EL (cell line): Measurements from ENCODE around the gene DCLRE1C.
"Not testable (repeated sequence)": the region's sequence is repeated elsewhere in the genome, so short reads cannot be mapped to it uniquely, and the experiment has no call there.

Experiments used
- DNase-seq: peaks from one replicate; pipeline ENCODE4 v3.0.0-alpha.2; 2016

The DCLRE1C gene

DNA sequence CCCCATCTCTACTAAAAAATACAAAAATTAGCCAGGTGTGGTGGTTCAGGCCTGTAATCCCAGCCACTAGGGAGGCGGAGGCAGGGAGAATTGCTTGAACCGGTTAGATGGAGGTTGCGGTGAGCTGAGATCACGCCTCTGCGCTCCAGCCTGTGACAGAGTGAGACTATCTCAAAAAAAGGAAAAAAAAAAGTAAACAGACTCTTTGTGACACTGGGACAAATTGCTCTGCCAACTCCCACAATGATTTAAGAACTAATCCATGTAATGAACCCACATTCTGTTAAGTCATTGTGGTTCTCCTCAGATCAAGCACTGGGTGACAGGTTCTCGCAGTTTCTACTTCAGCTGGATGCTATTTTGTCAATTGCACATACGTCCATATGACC lies 11.0 kb downstream of the DCLRE1C start:
- not testable (repeated sequence) for DNase-seq

GRCh38 chr10:14942147-14942949 lies 11.5 kb downstream of the DCLRE1C start:
- DNase-seq: not testable (repeated sequence)

DNA sequence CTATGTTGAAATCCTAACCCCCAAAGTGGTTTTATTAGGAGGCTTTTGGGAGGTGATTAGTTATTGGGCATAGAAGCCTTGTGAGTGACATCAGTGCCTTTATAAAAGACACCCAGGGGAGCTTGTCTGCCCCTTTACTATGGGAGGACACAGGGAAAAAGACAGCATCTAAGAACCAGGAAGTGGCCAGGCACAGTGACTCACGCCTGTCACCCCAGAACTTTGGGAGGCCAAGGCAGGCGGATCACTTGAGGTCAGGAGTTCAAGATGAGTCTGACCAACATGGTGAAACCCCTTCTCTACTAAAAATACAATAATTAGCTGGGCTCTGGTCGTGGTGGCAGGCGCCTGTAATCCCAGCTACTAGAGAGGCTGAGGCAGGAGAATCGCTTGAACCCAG lies 14.9 kb downstream of the DCLRE1C start:
- DNase-seq: peak; percentile 67

GRCh38 chr10:14936584-14936983 lies 17.3 kb downstream of the DCLRE1C start:
- no peak for DNase-seq

DNA sequence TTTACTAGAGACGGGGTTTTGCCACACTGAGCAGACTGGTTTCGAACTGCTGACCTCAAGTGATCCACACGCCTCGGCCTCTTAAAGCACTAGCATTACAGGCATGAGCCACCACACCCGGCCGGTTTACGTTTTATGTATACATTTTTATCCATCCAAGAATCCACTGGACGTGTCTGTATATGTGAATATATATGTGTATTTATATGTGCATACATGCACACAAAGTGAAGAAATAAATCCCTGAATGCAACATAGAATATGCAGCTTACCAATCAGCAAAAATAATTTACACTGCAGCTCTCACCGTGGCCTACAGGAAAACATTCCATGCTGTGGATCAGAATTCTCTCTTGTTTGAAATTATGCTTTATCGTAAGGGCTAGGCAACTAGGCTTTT lies 23.3 kb downstream of the DCLRE1C start:
- no peak for DNase-seq

DNA sequence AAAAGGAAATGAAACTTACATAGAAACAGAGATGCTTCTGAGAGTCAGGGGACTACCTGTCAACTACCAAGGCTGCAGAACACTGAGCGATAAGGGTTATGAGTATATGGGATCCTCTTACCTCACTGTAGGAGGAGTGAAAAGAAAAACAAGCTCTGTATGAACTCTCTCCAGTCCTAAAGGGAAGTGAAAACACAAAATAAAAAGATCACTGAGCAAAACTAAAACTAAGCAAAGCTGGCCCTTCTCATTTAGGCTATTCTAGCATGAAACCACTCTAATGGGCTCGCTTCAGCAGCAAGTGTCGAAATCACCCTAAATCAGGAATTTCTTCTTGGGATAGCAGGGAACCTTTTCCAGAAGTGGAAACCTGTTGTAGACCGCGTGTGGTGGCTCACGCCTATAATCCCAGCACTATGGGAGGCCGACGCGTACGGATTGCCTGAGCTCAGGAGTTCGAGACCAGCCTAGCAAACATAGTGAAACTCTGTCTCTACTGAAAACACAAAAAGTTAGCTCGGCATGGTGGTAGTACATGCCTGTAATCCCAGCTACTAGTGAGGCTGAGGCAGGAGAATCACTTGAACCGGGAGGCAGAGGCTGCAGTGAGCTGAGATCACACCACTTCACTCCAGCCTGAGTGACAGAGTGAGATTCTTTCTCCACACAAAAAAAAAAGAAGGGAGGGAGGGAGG lies 27.0 kb downstream of the DCLRE1C start:
- no peak for DNase-seq

DNA sequence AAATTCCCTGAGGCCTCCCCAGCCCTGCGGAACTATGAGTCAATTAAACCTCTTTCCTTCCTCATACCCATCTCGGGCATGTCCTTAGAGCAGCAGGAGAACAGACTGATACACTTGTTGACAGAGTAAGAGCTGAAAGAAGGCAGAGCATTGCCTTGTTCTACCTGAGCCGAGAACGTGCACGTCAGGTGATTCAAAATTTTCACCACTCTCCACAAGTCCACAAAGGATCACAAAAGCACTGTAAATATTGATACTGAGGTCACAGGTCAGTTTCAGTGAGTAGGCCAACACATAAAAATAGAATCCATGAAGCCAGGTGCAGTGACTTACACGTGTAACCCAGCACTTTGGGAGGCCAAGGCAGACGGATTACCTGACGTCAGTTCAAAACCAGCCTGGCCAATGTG lies 27.8 kb downstream of the DCLRE1C start:
- no peak for DNase-seq

DNA sequence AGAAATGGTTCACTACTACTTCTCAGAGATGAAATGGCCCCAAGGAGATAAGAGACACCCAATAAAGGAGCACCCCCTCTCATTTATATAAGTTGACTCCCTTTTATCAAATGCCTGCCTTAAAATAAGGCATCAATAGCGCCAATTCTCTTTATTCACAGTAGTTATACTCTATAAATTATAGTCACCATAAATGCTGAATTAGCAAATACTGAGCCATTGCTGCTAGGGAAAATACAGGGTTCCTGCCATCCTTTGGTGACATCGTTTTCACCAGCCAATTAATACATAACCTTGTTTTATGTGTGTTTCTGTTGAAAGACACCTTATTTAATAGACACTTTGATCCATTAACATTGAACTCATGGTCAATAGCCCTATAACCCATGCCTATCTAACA lies 28.6 kb downstream of the DCLRE1C start:
- no peak for DNase-seq

- no peak for DNase-seq
Observed at GRCh38 chr10:14924013-14924412, 29.9 kb downstream of the DCLRE1C start.

GRCh38 chr10:14918964-14919363 lies 34.9 kb downstream of the DCLRE1C start:
- DNase-seq: no peak

DNA sequence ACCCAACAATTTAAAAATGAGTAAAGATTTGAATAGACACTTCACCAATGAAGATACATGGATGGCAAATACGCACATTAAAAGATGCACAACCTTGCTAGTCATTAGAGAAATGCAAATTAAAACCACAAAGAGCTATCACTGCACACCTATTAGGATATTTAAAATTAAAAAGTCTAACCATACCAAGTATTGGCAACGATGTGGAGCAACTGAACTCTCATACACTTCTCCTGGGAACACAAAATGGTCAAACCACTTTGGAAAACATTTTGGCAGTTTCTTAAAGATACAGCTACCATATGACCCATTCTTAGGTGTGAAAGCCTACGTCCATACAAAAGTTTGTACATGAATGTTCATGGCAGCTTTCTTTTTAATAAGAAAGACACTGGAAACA lies 36.1 kb downstream of the DCLRE1C start:
- DNase-seq: no peak

GRCh38 chr10:14916600-14916999 lies 37.3 kb downstream of the DCLRE1C start:
- DNase-seq: no peak

DNA sequence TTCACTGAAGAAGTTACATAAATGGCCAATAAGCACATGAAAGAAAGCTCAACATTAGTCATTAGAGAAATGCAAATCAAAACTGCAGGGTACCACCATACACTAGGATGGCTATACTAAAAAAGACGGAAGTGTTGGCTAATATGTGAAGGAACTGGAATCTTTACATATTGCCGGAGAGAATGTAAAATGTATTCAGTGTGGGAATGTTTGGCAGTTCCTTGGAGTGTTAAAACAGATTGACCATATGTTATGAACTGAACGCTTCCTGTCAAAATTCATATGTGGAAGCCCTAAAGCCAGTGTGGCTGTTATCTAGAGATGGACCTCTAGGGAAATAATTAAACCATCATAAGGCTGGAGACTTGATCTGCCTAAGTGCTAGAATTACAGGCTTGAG lies 42.1 kb downstream of the DCLRE1C start:
- DNase-seq: no peak

- no peak for DNase-seq
Observed at GRCh38 chr10:14910953-14911352, 42.9 kb downstream of the DCLRE1C start.

GRCh38 chr10:14909101-14909500 lies 44.8 kb downstream of the DCLRE1C start:
- no peak for DNase-seq

DNA sequence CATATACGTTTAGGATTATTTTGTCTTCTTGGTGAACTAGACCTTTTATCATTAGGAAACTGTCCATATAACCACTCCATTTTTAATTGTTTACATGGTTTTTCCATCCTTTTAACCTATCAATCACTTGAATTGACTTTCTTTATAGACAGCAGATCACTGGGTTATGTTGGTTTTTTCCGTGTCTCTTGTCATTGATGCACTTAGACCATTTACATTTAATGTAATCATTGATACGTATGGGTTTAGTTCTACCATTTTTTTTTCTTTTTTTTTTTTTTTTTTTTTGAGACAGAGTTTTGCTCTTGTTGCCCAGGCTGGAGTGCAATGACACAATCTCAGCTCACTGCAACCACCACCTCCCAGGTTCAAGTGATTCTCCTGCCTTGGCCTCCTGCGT lies 46.3 kb downstream of the DCLRE1C start:
- DNase-seq: not testable (repeated sequence)

- no peak for DNase-seq
Observed at GRCh38 chr10:14906765-14907164, 47.1 kb downstream of the DCLRE1C start.

- DNase-seq: no peak
Observed at GRCh38 chr10:14905890-14906289, 48.0 kb downstream of the DCLRE1C start.

DNA sequence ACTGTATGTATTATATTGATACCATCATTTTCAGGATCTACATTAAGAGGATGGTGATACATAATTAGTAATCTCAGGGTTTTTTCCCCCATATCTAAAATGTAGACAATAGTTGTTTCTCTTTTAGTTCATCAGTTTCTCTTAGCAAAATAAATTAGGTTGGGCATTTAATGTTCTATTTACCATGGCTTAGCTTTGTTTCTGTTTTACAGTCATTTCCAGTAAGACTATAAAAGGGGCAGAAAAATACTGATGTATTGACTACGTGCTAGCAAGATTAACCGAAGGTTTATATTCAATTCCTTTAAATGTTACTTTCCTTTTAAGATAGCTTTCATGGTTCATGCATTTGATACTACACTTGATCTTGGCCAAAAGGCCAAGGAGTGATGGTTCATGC lies 49.0 kb downstream of the DCLRE1C start:
- DNase-seq: no peak

DNA sequence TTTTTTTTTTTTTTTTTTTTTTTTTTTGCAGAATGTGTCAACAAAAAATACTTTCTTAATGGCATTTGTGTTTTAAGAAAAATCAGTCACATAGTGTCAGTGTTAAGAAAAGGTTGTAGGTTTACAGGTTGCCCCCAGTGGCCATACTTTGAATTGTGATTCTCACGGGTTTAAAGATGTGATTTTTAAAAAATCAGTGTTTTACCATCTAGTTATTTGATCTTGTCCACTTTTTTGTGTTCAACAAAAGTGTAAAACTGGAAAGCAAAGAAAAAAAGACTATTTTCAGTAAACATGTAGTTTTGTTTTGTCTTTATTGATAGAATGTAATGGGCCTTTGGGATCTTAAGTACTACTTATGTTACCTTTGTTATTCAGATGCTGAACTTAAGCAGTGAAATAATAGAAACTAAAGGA lies 49.6 kb downstream of the DCLRE1C start:
- DNase-seq: peak; percentile 20

- DNase-seq: no peak
Observed at GRCh38 chr10:14891151-14891550, 62.7 kb downstream of the DCLRE1C start.

DNA sequence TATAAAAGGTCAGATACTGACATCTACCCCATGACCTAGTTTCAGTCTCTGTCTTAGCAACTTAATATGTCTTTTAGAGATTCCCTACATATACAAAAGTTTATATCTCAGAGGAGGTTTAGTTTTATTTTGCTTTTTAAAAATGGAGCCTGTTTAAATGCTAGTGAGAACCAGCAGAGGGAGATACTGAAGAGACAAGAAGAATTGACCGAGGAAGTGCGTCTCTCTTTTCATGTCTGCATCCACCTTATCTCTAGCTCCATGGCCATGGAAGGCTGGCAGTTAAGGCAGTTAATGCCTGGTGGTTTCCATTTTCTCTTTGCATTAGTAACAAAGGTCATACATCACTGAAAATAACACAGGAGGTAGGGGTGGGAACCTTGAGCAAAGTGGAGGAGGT lies 64.6 kb downstream of the DCLRE1C start:
- DNase-seq: no peak

DNA sequence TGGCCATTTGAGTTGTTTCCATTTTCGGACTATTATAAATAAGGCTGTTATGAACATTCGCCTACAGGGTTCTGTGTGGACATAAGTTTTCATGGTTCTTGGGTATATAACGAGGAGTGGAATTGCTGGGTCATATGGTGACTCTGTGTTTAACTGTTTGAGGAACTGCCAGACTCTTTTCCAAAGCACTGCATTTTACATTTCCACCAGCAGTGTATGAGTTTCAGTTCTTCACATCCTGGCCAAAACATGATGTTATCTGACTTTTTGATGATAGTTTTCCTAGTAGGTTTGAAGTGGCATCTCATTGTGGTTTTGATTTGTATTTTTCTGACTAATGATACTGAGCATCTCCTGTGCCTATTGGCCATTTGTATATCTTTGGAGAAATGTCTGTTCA lies 69.8 kb downstream of the DCLRE1C start:
- no peak for DNase-seq

DNA sequence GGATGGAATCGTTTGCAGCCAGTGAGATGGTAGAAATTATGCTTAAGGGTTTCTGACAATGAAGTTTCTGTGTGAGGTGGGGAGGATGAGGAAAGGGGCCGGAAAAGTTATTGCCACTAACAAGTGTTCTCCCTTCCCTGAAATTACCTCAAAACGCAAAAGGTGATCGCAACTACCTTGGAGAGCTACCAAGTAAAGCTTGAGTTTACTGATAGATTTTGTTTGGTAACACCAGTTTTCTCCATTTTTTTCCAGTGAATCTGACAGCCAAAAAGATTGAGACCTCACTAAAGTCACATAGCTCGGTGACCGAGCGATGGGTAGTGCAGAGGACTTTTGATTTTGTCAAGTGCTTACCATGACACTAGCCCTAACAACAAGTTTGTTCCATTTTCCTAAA lies 73.7 kb downstream of the DCLRE1C start:
- peak; percentile 6 for DNase-seq

DNA sequence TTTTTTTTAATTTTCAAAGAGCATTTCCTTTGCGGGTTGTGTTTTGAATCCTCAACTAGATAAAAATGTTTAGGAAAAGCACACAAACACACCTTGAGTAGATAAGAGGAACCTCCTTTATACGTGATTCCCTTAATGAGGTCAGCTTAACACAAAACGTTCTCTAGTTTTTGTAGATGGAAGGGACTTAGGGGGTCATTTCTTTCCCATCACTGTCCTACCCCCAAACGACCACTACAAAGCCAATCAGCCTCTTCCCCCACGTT lies 74.0 kb downstream of the DCLRE1C start:
- DNase-seq: no peak
